NK-92 treated with Interleukin-12 subunit alpha and Interleukin-12 subunit beta, amount 100 ng/mL, for 24 hours (cell line): ENCODE measurements around the gene TMEFF2.

ENCODE experiments used
- DNase-seq: peaks from one replicate; lab custom pipeline; 2025; lab: John Stamatoyannopoulos, UW

TMEFF2 gene

DNA sequence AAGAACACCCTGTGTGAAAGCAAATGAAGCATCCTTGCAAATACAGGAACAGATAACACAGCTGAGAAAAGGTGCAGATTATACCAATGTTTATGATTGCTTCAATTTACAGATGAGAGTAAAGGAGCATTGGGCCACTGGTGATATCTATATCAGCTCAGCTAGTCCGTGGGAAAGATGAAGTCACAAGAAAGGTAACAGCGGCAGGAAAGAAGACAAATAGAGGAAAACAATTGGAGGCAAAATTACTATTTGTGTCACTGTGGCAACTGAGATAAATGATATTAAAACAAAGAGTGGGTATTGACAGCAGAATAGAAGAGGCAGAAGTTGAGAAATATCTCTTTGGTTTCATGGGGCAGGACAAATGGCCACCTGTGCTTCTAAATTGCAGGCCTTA lies 226.6 kb downstream of the TMEFF2 start:
- DNase-seq: no peak

DNA sequence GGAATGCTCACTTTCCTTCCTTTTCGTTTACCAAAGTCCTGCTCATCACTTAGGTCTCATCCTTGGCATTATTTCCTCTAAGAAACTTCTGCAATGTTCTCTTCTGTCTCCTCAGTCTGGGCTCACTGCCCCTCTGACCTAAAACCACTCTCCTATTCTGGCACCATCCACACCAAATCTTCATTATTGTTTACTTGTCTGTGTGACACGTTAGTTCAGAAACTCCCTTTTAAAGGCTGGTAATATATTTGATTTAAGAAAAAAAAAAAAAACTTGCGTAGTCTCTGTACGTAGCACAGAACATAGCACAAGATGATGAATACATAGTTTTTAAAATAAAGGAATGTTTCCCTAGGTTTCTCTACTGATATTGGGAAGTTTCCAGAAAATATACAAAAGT lies 229.0 kb downstream of the TMEFF2 start:
- no peak for DNase-seq

GRCh38 chr2:191961556-191961955 lies 233.2 kb downstream of the TMEFF2 start:
- DNase-seq: no peak

DNA sequence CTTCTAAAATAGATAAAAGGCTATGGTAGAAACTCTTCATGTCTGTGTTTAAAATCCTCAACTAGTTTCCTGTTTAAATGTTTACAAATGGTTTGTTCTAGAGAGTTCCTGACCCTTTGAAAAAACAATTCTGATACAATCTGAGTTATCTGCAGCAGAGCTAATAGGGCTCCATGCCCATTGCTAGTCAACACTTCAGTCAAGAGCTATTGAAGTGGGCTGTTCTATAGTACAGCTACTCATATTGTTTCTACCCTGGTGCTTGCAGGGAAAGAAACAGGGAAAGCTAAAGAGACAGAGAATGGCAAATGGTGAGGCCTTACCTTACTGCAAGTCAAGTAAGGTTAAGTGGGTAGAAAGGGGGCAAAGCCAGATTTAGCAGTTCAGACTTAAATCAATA lies 235.5 kb downstream of the TMEFF2 start:
- no peak for DNase-seq

DNA sequence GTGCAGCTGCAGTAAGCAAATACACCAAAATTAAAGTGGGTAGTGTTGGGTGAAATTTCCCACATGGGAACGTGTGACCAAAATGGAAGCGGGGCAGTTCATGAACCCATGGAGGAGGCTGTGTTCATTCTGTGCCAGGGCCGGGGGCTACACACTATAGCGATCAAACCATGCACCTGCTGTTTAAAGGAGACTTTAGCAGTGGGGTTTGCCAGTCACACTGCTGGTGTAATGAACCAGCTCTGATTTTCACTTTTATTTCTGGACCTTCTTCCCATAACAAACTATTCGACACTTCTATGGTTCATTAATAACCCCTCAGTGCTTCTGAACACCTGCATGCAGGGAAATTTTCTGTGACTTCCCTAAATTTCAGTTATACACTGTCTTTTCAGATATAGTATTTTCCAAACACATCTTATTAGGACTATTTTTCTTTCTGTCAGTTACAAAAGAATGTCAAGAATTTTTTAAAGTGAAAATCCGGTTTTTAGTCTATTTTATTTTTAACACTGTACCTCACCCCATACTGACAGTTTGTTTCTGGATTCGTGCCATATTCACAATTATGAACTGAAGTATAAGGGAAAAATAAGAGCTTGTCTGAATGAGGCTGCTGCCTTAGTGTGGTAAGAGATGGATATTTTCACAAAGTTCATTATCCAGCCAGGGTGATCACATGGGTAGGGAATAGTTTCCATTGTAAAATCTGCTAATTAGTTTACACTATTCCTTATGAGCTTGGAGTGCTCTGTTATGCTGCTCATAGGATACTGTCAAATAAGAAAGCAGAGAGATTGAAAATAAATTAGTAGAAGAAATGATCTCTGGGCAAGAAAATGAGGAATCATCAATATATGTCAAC lies 236.5 kb downstream of the TMEFF2 start:
- DNase-seq: no peak

DNA sequence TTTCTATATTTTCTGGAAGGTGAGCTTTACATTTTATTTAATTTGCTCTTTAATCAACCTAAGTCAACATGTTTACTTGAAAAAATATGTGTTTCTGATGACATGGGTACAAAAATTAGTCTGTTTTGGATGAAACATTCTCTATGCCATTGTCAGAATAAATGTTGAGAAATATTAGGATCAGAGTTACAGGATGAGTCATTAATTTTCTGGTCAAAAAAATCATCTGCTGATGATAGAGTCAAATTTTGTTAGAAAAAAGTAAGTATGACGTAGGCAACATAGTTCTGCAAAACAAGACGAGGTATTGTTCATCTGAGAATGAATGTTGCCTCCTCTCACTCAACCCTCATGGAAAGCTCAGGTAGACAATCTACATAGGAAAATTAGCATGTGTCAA lies 240.3 kb downstream of the TMEFF2 start:
- no peak for DNase-seq

DNA sequence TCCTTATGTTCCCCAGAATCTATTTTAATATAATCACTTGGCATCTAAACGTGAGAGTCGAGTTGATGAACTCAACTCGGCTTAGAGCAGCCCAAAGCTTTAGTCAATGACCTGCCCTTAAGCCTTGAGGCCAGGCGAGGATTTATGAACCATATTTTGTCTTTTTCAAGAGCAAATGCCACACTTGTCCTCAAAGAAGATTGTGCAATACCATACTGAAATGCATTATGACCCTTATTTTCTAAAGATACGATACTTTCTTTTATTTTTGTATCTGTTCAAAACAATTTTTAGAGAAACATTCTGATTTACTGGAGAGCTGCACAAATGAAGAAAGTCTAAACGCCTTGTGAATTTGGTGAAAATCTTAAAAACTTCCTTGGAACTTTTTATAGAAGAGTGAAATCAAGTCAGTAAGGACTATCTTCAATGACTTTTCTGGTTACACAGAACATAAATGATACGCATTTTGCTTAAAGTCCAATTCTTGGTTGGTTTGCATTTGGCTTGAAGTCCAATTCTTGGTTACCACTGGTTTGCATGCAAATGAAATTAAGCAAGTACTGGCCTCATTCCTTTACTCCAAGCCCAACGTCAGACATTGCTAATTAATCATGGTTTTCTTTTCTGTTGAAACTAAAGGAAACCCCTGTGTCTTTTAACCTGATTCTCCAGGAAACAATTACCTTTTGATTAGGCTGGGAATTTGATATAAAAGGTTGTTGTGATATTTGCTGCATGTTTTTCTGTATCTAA lies 242.0 kb downstream of the TMEFF2 start:
- DNase-seq: no peak

- DNase-seq: no peak
These were observed 242.9 kb downstream of the TMEFF2 start for GRCh38 chr2:191951832-191952231.

DNA sequence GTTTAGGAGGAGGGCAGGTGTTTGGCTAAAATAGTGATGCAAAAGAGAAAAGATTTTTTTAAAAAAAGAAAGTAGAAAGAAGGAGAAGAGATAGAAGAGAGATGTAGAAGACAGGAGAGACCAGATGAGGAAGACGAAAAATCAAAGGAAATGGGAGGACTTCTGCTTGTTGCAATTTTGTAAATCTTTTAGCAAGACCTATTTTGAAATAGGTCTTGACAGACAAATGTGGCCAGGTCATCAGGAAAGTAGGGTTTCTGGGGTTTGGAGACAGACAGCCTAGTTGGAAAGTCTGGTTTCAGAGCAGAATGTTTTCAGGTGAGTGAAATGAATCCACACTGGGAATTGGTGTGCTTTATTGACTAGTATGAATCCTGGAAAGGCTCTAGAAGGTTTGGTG lies 243.4 kb downstream of the TMEFF2 start:
- DNase-seq: no peak

DNA sequence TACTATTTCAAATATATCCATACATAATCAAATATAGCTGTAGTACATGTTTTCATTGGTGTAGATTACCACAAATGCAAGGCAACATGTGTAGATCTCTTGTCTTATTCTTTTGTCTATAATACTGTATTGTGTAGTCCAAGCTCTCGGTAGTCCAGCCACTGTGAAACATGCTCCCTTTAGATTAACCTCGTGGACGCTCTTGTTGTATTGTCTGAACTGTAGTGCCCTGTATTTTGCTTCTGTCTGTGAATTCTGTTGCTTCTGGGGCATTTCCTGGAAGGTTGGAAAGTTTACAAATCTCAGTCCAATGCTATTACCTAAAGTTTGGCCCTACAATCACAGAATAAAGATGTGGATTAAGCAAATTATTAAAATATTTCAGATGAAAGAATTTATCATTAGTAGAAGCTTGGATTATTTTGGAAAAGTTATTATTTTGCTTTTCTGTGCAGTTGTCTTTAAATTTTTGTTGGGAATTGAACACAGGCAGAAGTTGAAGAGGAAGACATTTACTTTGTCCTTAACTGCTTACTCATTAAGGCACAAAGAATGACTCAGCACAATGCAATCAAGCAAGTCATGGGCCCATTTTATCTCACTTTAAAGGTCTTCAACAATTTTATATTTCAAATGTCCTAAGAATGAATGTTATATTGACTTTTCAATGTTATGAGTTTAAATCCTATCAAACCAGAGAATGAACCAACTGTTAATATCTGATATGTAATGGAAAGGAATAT lies 244.4 kb downstream of the TMEFF2 start:
- DNase-seq: no peak

DNA sequence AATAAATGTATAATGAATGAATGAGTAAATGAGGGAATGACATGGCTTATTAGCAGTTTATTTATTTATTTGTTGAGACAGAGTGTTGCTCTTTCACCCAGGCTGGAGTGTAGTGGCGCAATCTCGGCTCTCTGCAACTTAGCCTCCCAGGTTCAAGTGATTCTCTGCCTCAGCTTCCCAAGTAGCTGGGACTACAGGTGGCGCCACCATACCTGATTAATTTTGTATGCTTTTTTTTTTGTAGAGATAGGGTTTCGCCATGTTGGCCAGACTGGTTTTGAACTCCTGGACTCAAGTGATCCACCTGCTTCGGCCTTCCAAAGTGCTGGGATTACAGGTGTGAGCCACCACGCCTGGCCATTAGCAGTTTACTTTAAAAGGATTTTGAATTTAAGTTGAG lies 247.5 kb downstream of the TMEFF2 start:
- DNase-seq: no peak

DNA sequence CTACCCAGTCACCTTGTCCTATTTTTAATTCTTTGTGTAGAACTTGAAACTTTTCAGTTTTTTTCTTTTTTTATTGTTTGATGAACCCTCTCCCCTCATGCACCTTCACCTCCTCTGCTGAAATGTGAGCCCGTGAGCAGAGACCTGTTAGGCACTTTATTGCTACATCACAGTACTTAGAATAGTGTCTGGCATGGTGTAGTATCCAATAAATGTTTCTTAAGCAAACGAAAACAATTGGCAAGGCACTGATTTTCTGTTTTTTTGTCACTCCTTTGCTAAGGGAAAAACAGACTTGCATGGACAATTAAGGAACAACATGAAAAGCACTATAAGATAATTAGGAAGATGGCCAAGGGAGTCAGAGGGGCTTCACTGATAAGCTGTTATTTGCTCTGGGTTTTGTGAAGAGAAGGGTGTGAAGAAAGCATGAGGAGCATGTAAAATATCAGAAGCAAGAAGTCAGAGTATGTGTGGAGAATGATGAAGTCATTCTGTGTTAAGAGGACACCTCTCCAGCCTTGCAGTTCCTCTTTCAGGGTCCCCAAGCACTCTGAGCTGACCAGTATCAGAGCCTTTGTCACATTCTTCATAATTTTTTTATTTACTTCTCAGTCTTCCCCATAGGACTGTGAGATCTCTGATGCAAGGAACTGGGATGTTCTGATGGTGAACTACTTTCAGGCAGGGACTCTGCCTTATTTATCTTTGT lies 248.1 kb downstream of the TMEFF2 start:
- DNase-seq: no peak

DNA sequence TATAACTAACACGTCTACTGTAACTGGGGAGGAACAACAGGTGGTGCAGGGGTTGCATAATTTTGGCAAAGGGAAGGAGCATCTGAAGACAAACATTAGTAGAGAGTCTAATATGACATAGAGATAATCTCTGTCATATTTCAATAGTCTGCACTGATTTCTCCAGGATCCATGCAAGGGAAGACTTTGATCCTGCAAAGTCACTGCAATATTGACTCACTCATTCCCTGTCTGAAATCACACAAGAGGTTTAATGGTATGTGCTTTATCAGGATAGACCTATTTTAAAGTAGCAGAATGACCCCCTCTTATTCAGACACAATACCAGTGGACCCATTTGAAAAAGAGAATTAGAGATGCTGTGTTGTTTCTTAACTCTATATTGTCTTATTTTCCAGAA lies 249.1 kb downstream of the TMEFF2 start:
- no peak for DNase-seq

- no peak for DNase-seq
These were observed 252.0 kb downstream of the TMEFF2 start for GRCh38 chr2:191942739-191943103.

- no peak for DNase-seq
These were observed 252.5 kb downstream of the TMEFF2 start for GRCh38 chr2:191942090-191942738.

- DNase-seq: no peak
These were observed 253.3 kb downstream of the TMEFF2 start for GRCh38 chr2:191941376-191941929.

DNA sequence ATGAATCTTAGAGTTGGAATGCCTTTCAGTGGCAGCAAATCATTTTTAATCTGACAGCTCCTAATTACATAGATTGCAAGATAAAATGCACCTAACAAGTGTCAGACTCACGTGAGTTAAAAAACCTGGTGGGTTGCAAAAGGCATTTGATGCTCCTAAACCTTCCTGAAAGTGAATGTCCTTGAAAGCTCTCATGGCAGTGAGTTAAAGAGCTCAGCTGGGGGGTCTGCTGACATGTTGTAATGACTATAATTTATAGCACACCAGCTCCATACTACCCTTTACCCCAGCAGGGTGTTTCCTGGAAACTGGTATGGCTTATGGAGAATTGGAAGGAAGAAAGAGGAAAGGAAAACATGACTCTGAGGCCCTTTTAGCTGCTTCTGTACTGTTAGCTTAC lies 256.0 kb downstream of the TMEFF2 start:
- no peak for DNase-seq

DNA sequence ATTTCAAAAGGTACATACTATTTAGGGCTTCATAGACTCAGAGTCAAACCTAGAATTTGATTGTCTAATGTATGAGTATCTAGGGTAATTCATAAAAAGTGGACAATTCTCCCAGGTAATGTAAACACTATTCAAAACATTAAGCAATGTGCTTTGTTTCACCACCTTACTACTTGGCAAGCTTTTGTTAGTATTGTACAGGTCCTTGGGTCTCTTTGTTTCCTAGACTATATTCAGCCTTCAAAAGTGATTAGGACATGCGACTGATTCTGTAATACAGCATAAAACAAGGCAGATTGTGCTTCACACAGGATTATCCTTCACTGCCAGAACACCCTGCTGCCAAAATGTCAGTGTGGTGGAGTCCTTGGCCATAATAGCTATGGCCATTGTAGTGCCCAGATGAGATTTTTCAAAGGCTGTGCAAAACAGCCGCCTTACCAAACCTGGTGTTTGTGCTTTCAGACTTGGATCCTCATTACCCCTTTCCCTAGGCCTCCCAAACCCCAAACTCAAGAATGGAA lies 257.8 kb downstream of the TMEFF2 start:
- no peak for DNase-seq

GRCh38 chr2:191935247-191935646 lies 259.5 kb downstream of the TMEFF2 start:
- no peak for DNase-seq

DNA sequence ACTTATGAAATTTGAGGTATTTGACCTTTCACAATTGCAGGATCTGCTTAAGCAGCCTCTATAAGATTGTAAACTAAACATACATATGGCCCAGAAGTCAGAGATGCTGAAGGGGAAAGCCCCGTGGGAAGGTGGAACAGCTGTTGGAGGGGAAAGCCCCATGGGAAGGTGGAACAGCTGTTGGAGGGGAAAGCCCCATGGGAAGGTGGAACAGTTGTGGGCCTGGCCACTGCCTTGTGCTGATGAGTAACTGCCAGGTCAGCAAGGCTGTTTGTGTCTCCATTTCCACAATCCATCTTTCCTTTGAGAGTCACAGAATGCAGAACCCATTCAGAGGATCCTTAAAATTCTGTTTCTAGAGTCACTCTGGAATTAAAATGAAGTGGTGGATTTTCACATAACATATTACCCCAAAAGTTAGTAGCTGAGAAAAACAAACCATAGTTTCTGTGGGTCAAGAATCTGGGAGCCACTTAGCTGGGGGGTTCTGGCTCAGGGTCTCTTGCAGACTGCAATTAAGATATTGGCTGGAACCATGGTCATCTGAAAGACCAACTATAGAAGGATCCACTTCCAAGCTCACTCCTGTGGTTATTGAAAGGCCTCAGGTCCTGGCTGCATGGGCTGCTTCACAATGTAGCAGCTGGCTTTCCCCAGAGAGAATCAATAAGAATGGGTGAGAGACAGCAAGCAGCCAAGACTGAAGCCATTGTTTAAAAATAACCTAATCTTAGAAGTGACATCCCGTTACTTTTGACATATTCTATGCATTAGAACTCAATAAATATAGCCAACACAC lies 261.2 kb downstream of the TMEFF2 start:
- DNase-seq: no peak
